ENCODE data around the gene PEMT. TPM values are rescaled to one million over a fixed set of nuclear protein-coding genes. Genes with fewer than 3 reads are reported as not detected.

Gene PEMT
- total RNA-seq, 1 experiment from 2014 or later: 53.1 TPM

- TF ChIP-seq ZNF532 (CRISPR knock-in tag; IDR thresholded peaks at IDR 0.05; ENCODE audit: borderline replicate concordance) (no peak), ZNF263 (CRISPR knock-in tag; IDR thresholded peaks at IDR 0.05; ENCODE audit: low read depth) (no peak), USF2 (CRISPR knock-in tag; IDR thresholded peaks at IDR 0.05) (no peak), ZNF423 (CRISPR knock-in tag; IDR thresholded peaks at IDR 0.05) (no peak), ZNF671 (CRISPR knock-in tag; IDR thresholded peaks at IDR 0.05) (no peak), RELA (CRISPR knock-in tag; IDR thresholded peaks at IDR 0.05; ENCODE audit: borderline replicate concordance) (no peak)
- TF ChIP-seq, protein P1, sequence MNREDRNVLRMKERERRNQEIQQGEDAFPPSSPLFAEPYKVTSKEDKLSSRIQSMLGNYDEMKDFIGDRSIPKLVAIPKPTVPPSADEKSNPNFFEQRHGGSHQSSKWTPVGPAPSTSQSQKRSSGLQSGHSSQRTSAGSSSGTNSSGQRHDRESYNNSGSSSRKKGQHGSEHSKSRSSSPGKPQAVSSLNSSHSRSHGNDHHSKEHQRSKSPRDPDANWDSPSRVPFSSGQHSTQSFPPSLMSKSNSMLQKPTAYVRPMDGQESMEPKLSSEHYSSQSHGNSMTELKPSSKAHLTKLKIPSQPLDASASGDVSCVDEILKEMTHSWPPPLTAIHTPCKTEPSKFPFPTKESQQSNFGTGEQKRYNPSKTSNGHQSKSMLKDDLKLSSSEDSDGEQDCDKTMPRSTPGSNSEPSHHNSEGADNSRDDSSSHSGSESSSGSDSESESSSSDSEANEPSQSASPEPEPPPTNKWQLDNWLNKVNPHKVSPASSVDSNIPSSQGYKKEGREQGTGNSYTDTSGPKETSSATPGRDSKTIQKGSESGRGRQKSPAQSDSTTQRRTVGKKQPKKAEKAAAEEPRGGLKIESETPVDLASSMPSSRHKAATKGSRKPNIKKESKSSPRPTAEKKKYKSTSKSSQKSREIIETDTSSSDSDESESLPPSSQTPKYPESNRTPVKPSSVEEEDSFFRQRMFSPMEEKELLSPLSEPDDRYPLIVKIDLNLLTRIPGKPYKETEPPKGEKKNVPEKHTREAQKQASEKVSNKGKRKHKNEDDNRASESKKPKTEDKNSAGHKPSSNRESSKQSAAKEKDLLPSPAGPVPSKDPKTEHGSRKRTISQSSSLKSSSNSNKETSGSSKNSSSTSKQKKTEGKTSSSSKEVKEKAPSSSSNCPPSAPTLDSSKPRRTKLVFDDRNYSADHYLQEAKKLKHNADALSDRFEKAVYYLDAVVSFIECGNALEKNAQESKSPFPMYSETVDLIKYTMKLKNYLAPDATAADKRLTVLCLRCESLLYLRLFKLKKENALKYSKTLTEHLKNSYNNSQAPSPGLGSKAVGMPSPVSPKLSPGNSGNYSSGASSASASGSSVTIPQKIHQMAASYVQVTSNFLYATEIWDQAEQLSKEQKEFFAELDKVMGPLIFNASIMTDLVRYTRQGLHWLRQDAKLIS (CRISPR knock-in tag; IDR thresholded peaks at IDR 0.05; ENCODE audit: borderline replicate concordance): no peak
Measured at GRCh38 chr17:17562146-17562511, 29.4 kb downstream of the PEMT start (continued).

- H3K27me3 Mint-ChIP-seq (ENCODE audit: low read depth): no peaks in the 10 kb centered on the region
- no peaks in the 10 kb centered on the region for H3K36me3 Mint-ChIP-seq
- POLR2A ChIA-PET: no interaction called here
- CTCF ChIA-PET: interaction anchor here (0.8 to 5.3 kb wide), 3 partner anchors 33 to 570 kb away, joined by 3 to 38 read pairs (median 3); partner anchors contain the start of gene RASD1
- peak overlapping the region; percentile 57; the same call in 1 of the 2 replicates for H3K27ac Mint-ChIP-seq
- no peak overlapping the region for H3K4me3 Mint-ChIP-seq
- H3K9me3 Mint-ChIP-seq: no peaks in the 10 kb centered on the region
- peaks cover 13% of the 10 kb centered on the region for H3K4me1 Mint-ChIP-seq
- ATAC-seq (no peak), DNase-seq (ENCODE audit: low spot score) (no peak)
- TF ChIP-seq ATF2 (CRISPR knock-in tag; IDR thresholded peaks at IDR 0.05; ENCODE audit: borderline replicate concordance, low read depth): no peak
- TF ChIP-seq ATF1 (CRISPR knock-in tag; IDR thresholded peaks at IDR 0.05): no peak
- no peak for TF ChIP-seq TEAD4 (CRISPR knock-in tag; IDR thresholded peaks at IDR 0.05)
- TF ChIP-seq ZNF263 (CRISPR knock-in tag; IDR thresholded peaks at IDR 0.05; ENCODE audit: low read depth): no peak
- TF ChIP-seq ZBTB21 (CRISPR knock-in tag; IDR thresholded peaks at IDR 0.05; ENCODE audit: borderline replicate concordance): no peak
- TF ChIP-seq MLX (CRISPR knock-in tag; IDR thresholded peaks at IDR 0.05): no peak
- TF ChIP-seq, protein P2, sequence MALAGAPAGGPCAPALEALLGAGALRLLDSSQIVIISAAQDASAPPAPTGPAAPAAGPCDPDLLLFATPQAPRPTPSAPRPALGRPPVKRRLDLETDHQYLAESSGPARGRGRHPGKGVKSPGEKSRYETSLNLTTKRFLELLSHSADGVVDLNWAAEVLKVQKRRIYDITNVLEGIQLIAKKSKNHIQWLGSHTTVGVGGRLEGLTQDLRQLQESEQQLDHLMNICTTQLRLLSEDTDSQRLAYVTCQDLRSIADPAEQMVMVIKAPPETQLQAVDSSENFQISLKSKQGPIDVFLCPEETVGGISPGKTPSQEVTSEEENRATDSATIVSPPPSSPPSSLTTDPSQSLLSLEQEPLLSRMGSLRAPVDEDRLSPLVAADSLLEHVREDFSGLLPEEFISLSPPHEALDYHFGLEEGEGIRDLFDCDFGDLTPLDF (CRISPR knock-in tag; IDR thresholded peaks at IDR 0.05): no peak
- no peak for TF ChIP-seq ZNF281 (CRISPR knock-in tag; IDR thresholded peaks at IDR 0.05)
- no peak for TF ChIP-seq AR (CRISPR knock-in tag; IDR thresholded peaks at IDR 0.05)
- no peak for TF ChIP-seq PRRX2 (CRISPR knock-in tag; IDR thresholded peaks at IDR 0.05)
Measured at GRCh38 chr17:17561408-17562145, 29.9 kb downstream of the PEMT start.

Data from WTC11 (cell line).